MM.1S (cell line): ENCODE results near the gene KRT27.
A peak's percentile ranks its signal among the peaks of the same experiment; 100 is the strongest.

Experiments
- DNase-seq: peaks from one replicate; pipeline ENCODE4 v3.0.0-alpha.2; 2015
- H2AFZ ChIP-seq: fragments of 300-600 bp; sonication (generic); 2 replicates; pipeline ENCODE4 v1.6.0; 2016; ENCODE audit warnings: antibody characterized with exemption, low read length
- H3F3A ChIP-seq: fragments of 300-600 bp; sonication (generic); 2 replicates; pipeline ENCODE4 v1.6.1; 2016; ENCODE audit warnings: mild to moderate bottlenecking, antibody characterized with exemption, low read length, moderate library complexity, mixed read lengths; ENCODE audit not compliant: insufficient read depth
- H3K27ac ChIP-seq: fragments of 300-600 bp; sonication (generic); 2 replicates; pipeline ENCODE4 v1.5.1; 2016; ENCODE audit warnings: mild to moderate bottlenecking, low read length
- H3K27me3 ChIP-seq: fragments of 300-600 bp; sonication (generic); replicated peaks from 2 replicates; pipeline ENCODE4 v1.6.0; 2016; ENCODE audit warnings: low read length; ENCODE audit not compliant: insufficient read depth
- H3K36me3 ChIP-seq: fragments of 300-600 bp; sonication (generic); replicated peaks from 2 replicates; pipeline ENCODE4 v1.6.1; 2016; ENCODE audit warnings: mild to moderate bottlenecking, low read length, mixed read lengths; ENCODE audit not compliant: insufficient read depth
- H3K4me1 ChIP-seq: fragments of 300-600 bp; sonication (generic); 2 replicates; pipeline ENCODE4 v1.6.1; 2016; ENCODE audit warnings: low read length, mixed read lengths
- H3K4me2 ChIP-seq: fragments of 300-600 bp; sonication (generic); 2 replicates; pipeline ENCODE4 v1.6.0; 2016; ENCODE audit warnings: low read depth, low read length
- H3K4me3 ChIP-seq: fragments of 300-600 bp; sonication (generic); 2 replicates; pipeline ENCODE4 v1.5.1; 2016; ENCODE audit warnings: low read length, mixed read lengths
- H3K79me2 ChIP-seq: fragments of 300-600 bp; sonication (generic); 2 replicates; pipeline ENCODE4 v1.6.1; 2016; ENCODE audit warnings: mixed run types, low read length, mixed read lengths
- H3K9ac ChIP-seq: fragments of 300-600 bp; sonication (generic); 2 replicates; pipeline ENCODE4 v1.6.1; 2016; ENCODE audit warnings: low read length, mixed read lengths
- H3K9me2 ChIP-seq: fragments of 300-600 bp; sonication (generic); replicated peaks from 2 replicates; pipeline ENCODE4 v1.6.1; 2016; ENCODE audit warnings: mild to moderate bottlenecking, low read length, mixed read lengths; ENCODE audit not compliant: insufficient read depth
- H3K9me3 ChIP-seq: fragments of 300-600 bp; sonication (generic); replicated peaks from 2 replicates; pipeline ENCODE4 v1.6.1; 2016; ENCODE audit warnings: mild to moderate bottlenecking, low read length, mixed read lengths; ENCODE audit not compliant: insufficient read depth
- H4K20me1 ChIP-seq: fragments of 300-600 bp; sonication (generic); 2 replicates; pipeline ENCODE4 v1.6.1; 2016; ENCODE audit warnings: mild to moderate bottlenecking, low read length, moderate library complexity, mixed read lengths; ENCODE audit not compliant: insufficient read depth
- EZH2 ChIP-seq: fragments of 300-600 bp; sonication (generic); optimal IDR thresholded peaks from 2 replicates; pipeline ENCODE3; 2017; ENCODE audit warnings: low read depth, mild to moderate bottlenecking, antibody characterized with exemption, low read length, mixed read lengths
- EZH2phosphoT487 ChIP-seq: fragments of 300-600 bp; sonication (generic); IDR thresholded peaks from 2 replicates; pipeline ENCODE4 v1.6.1; 2018; ENCODE audit warnings: antibody characterized with exemption, low read length
- TF ChIP-seq, protein P1 (sequence below): fragments of 300-600 bp; sonication (generic); IDR thresholded peaks from 2 replicates; pipeline ENCODE4 v1.5.1; 2016; ENCODE audit warnings: antibody characterized with exemption, low read length, mixed read lengths

Gene KRT27

DNA sequence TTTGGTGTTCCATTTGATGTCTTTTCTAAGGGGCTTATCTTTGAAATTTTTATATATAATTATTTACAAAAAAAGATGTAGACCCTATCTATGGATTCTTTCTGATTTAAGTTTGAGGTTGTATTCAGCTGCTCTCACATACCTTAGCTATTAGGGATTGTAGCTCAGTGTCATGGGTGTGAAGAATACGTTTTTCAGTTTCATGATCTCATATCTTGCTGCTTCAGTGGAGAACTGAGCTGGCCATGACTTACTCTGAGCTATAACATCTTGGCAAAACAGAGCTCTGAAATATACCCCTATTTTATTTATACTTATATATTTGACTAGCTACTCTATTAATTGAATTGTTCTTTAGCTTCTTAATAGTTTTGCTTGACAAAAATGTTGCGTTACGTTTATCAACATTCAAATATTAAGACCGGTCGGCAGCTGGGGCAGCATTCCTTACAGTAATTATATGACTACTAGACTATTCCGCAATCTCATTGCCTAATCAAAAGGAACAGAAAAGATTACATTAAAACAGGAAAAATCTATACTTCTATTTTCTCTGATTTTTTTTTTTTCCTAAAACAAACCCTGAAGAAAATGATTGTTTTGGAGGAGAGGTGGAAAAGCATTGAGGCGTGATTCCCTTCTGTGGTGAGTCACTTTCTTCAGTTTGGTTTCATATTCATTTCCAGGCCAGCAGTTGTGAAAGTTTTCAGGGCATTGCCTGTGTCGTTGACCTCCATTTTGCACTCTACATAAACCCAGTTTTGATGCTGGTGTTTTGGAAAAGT is 54.7 kb downstream of the KRT27 start:
- Histone ChIP-seq H3F3A (no peaks in the 10 kb centered on the region), H3K27me3 (peaks cover 7% of the 10 kb centered on the region), H3K79me2 (no peaks in the 10 kb centered on the region), H2AFZ (no peak overlapping the region), H3K4me2 (no peak overlapping the region), H4K20me1 (no peaks in the 10 kb centered on the region; the same call in 1 of the 2 replicates), H3K9me2 (no peaks in the 10 kb centered on the region), H3K4me3 (no peak overlapping the region), H3K27ac (no peak overlapping the region), H3K4me1 (no peaks in the 10 kb centered on the region), H3K9ac (no peak overlapping the region), H3K36me3 (no peaks in the 10 kb centered on the region), H3K9me3 (no peaks in the 10 kb centered on the region)
- no peak for DNase-seq
- no peak for TF ChIP-seq EZH2phosphoT487
- TF ChIP-seq, protein P1, sequence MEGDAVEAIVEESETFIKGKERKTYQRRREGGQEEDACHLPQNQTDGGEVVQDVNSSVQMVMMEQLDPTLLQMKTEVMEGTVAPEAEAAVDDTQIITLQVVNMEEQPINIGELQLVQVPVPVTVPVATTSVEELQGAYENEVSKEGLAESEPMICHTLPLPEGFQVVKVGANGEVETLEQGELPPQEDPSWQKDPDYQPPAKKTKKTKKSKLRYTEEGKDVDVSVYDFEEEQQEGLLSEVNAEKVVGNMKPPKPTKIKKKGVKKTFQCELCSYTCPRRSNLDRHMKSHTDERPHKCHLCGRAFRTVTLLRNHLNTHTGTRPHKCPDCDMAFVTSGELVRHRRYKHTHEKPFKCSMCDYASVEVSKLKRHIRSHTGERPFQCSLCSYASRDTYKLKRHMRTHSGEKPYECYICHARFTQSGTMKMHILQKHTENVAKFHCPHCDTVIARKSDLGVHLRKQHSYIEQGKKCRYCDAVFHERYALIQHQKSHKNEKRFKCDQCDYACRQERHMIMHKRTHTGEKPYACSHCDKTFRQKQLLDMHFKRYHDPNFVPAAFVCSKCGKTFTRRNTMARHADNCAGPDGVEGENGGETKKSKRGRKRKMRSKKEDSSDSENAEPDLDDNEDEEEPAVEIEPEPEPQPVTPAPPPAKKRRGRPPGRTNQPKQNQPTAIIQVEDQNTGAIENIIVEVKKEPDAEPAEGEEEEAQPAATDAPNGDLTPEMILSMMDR = no peak
- TF ChIP-seq EZH2 = no peak

DNA sequence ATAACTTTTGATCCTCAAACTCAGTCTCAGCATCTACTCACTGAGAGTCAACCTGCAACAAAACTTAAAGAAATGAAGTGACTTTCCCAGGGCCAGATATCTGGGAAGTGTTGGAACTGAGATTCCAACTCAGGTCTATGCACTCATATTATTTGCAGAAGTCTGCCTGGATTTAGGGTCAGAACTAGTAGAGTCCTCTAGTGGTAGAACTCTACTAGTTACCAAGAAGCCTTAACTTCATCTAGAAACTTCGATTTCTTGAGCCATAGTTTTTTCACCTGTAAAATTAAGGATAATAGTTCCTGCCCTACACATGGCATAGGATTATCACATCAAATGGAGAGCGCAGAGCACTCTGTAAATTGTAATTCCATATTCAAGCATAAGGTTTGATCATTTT is 55.4 kb downstream of the KRT27 start:
- H4K20me1 ChIP-seq = no peaks in the 10 kb centered on the region; the same call in 1 of the 2 replicates
- H3K36me3 ChIP-seq = no peaks in the 10 kb centered on the region
- no peaks in the 10 kb centered on the region for H3K9me2 ChIP-seq
- H3K4me1 ChIP-seq = no peaks in the 10 kb centered on the region
- H3K9me3 ChIP-seq = no peaks in the 10 kb centered on the region
- no peak overlapping the region for H3K27ac ChIP-seq
- no peak for DNase-seq
- H3K9ac ChIP-seq = no peak overlapping the region
- no peaks in the 10 kb centered on the region for H3K79me2 ChIP-seq
- H3K4me3 ChIP-seq = no peak overlapping the region
- no peak overlapping the region for H2AFZ ChIP-seq
- TF ChIP-seq, protein P1 = peak; percentile 34
- no peak for TF ChIP-seq EZH2phosphoT487
- H3F3A ChIP-seq = no peaks in the 10 kb centered on the region
- peaks cover 7% of the 10 kb centered on the region for H3K27me3 ChIP-seq
- H3K4me2 ChIP-seq = no peak overlapping the region
